Liver (tissue), 9 donors: Measurements from ENCODE around the gene CCNYL1. TPM values are rescaled to one million over a fixed set of nuclear protein-coding genes. Genes with fewer than 3 reads are reported as not detected.

Experiments used
- DNase-seq: peaks from one replicate; pipeline ENCODE4 v3.0.0-alpha.2; 2017; ENCODE audit warnings: low spot score
- H3K27ac ChIP-seq, 2 donors: one replicate each; pipeline ENCODE4 v1.7.0; 2013; ENCODE audit warnings: inconsistent platforms in 2 of 2, low read length in 2 of 2, control low read depth in 1 of 2, low read depth in 1 of 2, mild to moderate bottlenecking in 1 of 2
- H3K27me3 ChIP-seq, 4 donors: one replicate each; pipeline versions ENCODE4 v1.6.1 to v1.7.0; 2013; ENCODE audit warnings: low read length in 3 of 4, inconsistent platforms in 1 of 4, mild to moderate bottlenecking in 1 of 4, moderate library complexity in 1 of 4; ENCODE audit not compliant: control insufficient read depth in 4 of 4, insufficient read depth in 4 of 4
- H3K36me3 ChIP-seq, 4 donors: one replicate each; pipeline versions ENCODE4 v1.6.1 to v1.7.0; 2013; ENCODE audit warnings: low read length in 3 of 4, mild to moderate bottlenecking in 3 of 4, low read depth in 1 of 4, moderate library complexity in 1 of 4; ENCODE audit not compliant: control insufficient read depth in 4 of 4, insufficient read depth in 3 of 4
- H3K4me1 ChIP-seq, 4 donors: one replicate each; pipeline versions ENCODE4 v1.6.1 to v1.7.0; 2013; ENCODE audit warnings: low read length in 3 of 4, mild to moderate bottlenecking in 3 of 4, moderate library complexity in 1 of 4; ENCODE audit not compliant: control insufficient read depth in 4 of 4, insufficient read depth in 4 of 4
- H3K4me3 ChIP-seq, 3 donors: one replicate each; pipeline versions ENCODE4 v1.6.1 to v1.7.0; 2013; ENCODE audit warnings: low read length in 3 of 3, control low read depth in 1 of 3, low read depth in 1 of 3, mild to moderate bottlenecking in 1 of 3
- H3K9ac ChIP-seq, 2 donors: one replicate each; pipeline ENCODE4 v1.7.0; 2013; ENCODE audit warnings: low read length in 2 of 2, mild to moderate bottlenecking in 2 of 2, moderate library complexity in 2 of 2, control low read depth in 1 of 2, low read depth in 1 of 2
- H3K9me3 ChIP-seq, 4 donors: one replicate each; pipeline versions ENCODE4 v1.6.1 to v1.7.0; 2013; ENCODE audit warnings: low read length in 3 of 4; ENCODE audit not compliant: control insufficient read depth in 4 of 4
- EGR1 ChIP-seq, 2 donors: IDR thresholded peaks; 2 replicates each; pipeline ENCODE4 v1.6.1; 2016 to 2018; ENCODE audit warnings: antibody characterized with exemption in 2 of 2, low read depth in 2 of 2
- GABPA ChIP-seq, 2 donors: IDR thresholded peaks in 1 of 2; conservative IDR thresholded peaks in 1 of 2; 2 replicates each; pipeline ENCODE4 v1.6.1; 2016; ENCODE audit warnings: antibody characterized with exemption in 2 of 2, mild to moderate bottlenecking in 1 of 2, moderate library complexity in 1 of 2
- JUND ChIP-seq, 2 donors: IDR thresholded peaks; 2 replicates each; pipeline ENCODE4 v1.6.1; 2016; ENCODE audit warnings: antibody characterized with exemption in 2 of 2
- RAD21 ChIP-seq, 2 donors: IDR thresholded peaks; 2 replicates each; pipeline ENCODE4 v1.6.1; 2016; ENCODE audit warnings: antibody characterized with exemption in 2 of 2, mild to moderate bottlenecking in 2 of 2
- SP1 ChIP-seq: IDR thresholded peaks from 2 replicates; pipeline ENCODE4 v1.6.1; 2018; ENCODE audit warnings: antibody characterized with exemption, mild to moderate bottlenecking
- TAF1 ChIP-seq: conservative IDR thresholded peaks from 2 replicates; pipeline ENCODE4 v1.6.1; 2016; ENCODE audit warnings: antibody characterized with exemption, mild to moderate bottlenecking
- YY1 ChIP-seq: IDR thresholded peaks from 2 replicates; pipeline ENCODE4 v1.6.1; 2016; ENCODE audit warnings: antibody characterized with exemption, mild to moderate bottlenecking
- WGBS: extraction: QIAGEN DNeasy Blood & Tissue Kit; methylation state at CpG from one replicate; pipeline ENCODE4 v1.1.7; 2013; 5-methylcytosine and 5-hydroxymethylcytosine counted together
- polyA plus RNA-seq, 2 donors: library from polyadenylated mRNA; stranded (reverse) in 1 of 2; unstranded in 1 of 2; fragments of 200-250 nt in 1 of 2; fragments of >200 nt in 1 of 2; fragmentation: Nextera tagmentation in 1 of 2; extraction: Ambion mirVana in 1 of 2; gene quantifications; one replicate each; pipeline versions ENCODE4 v1.2.1 to v1.2.3, GENCODE V29; 2013 to 2015
- total RNA-seq, 2 donors: library from RNA; depleted of rRNA; stranded (reverse); fragments of >200 nt; gene quantifications; one replicate each; pipeline ENCODE4 v1.2.3, GENCODE V29; 2014
- TF ChIP-seq, protein P1 (sequence below): IDR thresholded peaks from 2 replicates; pipeline ENCODE4 v1.6.1; 2016; ENCODE audit warnings: antibody characterized with exemption, mild to moderate bottlenecking
- TF ChIP-seq, protein P2 (sequence below): fragments of 150-350 bp; IDR thresholded peaks from 2 replicates; pipeline ENCODE4 v1.5.1; 2017; ENCODE audit warnings: improper control_type of control experiment, low read depth, low read length; ENCODE audit not compliant: missing input control
- TF ChIP-seq, protein P3 (sequence below): IDR thresholded peaks from 2 replicates; pipeline ENCODE4 v1.6.1; 2016; ENCODE audit warnings: antibody characterized with exemption
- TF ChIP-seq, protein P4 (sequence below): IDR thresholded peaks from 2 replicates; pipeline ENCODE4 v1.6.1; 2016; ENCODE audit warnings: antibody characterized with exemption
- donor health status: healthy.
- donor health status: healthy.
- donor health status: healthy.
- donor health status: healthy.
- donor health status: healthy.

The CCNYL1 gene
- total and polyA plus RNA-seq, 4 donors: 5.8 to 9.3 (median 8.2) TPM

DNA sequence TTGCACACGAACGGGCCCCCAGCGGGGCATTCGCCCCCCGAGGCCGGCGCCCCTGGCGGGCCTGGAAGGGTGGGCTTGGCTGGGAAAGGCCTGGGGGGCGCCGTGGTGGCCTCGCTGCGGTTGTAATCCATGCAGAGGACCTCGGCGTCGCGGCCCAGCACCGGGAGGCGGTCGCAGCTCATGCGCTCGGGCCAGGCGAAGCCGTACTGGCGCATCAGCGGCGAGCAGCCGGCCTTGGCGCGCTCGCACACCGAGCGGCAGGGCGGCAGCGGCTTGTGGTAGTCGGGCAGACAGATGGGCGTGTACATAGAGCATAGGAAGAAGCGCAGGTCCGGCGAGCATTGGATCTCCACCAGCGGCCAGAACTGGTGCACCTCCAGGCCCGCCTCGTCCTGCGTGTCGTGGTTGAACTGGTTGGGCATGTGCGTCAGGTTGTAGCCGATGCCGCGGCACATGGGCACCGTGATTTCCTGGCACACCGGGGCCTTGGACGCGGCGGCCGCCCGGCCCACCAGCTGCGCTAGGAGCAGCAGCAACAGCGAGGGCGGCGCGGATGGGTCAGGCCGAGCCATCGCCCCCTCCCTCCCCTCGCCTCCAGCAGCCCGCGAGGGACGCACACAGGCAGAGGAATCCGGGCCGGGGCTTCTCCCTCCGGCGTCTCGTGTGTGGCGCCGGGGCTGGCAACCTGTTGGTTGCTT, 56.9 kb downstream of the CCNYL1 start:
- TF ChIP-seq, protein P1, sequence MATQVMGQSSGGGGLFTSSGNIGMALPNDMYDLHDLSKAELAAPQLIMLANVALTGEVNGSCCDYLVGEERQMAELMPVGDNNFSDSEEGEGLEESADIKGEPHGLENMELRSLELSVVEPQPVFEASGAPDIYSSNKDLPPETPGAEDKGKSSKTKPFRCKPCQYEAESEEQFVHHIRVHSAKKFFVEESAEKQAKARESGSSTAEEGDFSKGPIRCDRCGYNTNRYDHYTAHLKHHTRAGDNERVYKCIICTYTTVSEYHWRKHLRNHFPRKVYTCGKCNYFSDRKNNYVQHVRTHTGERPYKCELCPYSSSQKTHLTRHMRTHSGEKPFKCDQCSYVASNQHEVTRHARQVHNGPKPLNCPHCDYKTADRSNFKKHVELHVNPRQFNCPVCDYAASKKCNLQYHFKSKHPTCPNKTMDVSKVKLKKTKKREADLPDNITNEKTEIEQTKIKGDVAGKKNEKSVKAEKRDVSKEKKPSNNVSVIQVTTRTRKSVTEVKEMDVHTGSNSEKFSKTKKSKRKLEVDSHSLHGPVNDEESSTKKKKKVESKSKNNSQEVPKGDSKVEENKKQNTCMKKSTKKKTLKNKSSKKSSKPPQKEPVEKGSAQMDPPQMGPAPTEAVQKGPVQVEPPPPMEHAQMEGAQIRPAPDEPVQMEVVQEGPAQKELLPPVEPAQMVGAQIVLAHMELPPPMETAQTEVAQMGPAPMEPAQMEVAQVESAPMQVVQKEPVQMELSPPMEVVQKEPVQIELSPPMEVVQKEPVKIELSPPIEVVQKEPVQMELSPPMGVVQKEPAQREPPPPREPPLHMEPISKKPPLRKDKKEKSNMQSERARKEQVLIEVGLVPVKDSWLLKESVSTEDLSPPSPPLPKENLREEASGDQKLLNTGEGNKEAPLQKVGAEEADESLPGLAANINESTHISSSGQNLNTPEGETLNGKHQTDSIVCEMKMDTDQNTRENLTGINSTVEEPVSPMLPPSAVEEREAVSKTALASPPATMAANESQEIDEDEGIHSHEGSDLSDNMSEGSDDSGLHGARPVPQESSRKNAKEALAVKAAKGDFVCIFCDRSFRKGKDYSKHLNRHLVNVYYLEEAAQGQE: no peak
- no peak for TF ChIP-seq JUND (IDR thresholded peaks at IDR 0.05)
- TF ChIP-seq, protein P2, sequence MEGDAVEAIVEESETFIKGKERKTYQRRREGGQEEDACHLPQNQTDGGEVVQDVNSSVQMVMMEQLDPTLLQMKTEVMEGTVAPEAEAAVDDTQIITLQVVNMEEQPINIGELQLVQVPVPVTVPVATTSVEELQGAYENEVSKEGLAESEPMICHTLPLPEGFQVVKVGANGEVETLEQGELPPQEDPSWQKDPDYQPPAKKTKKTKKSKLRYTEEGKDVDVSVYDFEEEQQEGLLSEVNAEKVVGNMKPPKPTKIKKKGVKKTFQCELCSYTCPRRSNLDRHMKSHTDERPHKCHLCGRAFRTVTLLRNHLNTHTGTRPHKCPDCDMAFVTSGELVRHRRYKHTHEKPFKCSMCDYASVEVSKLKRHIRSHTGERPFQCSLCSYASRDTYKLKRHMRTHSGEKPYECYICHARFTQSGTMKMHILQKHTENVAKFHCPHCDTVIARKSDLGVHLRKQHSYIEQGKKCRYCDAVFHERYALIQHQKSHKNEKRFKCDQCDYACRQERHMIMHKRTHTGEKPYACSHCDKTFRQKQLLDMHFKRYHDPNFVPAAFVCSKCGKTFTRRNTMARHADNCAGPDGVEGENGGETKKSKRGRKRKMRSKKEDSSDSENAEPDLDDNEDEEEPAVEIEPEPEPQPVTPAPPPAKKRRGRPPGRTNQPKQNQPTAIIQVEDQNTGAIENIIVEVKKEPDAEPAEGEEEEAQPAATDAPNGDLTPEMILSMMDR: no peak
- TF ChIP-seq SP1: no peak
- TF ChIP-seq, protein P3, sequence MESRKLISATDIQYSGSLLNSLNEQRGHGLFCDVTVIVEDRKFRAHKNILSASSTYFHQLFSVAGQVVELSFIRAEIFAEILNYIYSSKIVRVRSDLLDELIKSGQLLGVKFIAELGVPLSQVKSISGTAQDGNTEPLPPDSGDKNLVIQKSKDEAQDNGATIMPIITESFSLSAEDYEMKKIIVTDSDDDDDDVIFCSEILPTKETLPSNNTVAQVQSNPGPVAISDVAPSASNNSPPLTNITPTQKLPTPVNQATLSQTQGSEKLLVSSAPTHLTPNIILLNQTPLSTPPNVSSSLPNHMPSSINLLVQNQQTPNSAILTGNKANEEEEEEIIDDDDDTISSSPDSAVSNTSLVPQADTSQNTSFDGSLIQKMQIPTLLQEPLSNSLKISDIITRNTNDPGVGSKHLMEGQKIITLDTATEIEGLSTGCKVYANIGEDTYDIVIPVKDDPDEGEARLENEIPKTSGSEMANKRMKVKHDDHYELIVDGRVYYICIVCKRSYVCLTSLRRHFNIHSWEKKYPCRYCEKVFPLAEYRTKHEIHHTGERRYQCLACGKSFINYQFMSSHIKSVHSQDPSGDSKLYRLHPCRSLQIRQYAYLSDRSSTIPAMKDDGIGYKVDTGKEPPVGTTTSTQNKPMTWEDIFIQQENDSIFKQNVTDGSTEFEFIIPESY: no peak
- TF ChIP-seq TAF1: no peak
- TF ChIP-seq GABPA (IDR thresholded peaks at IDR 0.05 in 1 of 2, conservative IDR thresholded peaks at IDR 0.05 in 1 of 2): no peak
- TF ChIP-seq RAD21 (IDR thresholded peaks at IDR 0.05): no peak
- TF ChIP-seq YY1: no peak
- TF ChIP-seq, protein P4, sequence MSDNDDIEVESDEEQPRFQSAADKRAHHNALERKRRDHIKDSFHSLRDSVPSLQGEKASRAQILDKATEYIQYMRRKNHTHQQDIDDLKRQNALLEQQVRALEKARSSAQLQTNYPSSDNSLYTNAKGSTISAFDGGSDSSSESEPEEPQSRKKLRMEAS: no peak
- H3K27me3 ChIP-seq: no peaks in the 10 kb centered on the region
- H3K9me3 ChIP-seq: no peaks in the 10 kb centered on the region
- H3K36me3 ChIP-seq: peaks cover 0 to 6% (median 0%) of the 10 kb centered on the region in 4 donors
- H3K4me1 ChIP-seq: peaks cover 0 to 62% (median 39%) of the 10 kb centered on the region in 4 donors
- peak overlapping the region; percentile 88 to 90 for H3K27ac ChIP-seq
- H3K4me3 ChIP-seq: peak overlapping the region; percentile 55 to 92 (median 81)
- peak; percentile 68 for DNase-seq
- WGBS: 1% methylated on average over 73 of the region's 73 CpGs
- H3K9ac ChIP-seq: peak overlapping the region; percentile 79 to 84

DNA sequence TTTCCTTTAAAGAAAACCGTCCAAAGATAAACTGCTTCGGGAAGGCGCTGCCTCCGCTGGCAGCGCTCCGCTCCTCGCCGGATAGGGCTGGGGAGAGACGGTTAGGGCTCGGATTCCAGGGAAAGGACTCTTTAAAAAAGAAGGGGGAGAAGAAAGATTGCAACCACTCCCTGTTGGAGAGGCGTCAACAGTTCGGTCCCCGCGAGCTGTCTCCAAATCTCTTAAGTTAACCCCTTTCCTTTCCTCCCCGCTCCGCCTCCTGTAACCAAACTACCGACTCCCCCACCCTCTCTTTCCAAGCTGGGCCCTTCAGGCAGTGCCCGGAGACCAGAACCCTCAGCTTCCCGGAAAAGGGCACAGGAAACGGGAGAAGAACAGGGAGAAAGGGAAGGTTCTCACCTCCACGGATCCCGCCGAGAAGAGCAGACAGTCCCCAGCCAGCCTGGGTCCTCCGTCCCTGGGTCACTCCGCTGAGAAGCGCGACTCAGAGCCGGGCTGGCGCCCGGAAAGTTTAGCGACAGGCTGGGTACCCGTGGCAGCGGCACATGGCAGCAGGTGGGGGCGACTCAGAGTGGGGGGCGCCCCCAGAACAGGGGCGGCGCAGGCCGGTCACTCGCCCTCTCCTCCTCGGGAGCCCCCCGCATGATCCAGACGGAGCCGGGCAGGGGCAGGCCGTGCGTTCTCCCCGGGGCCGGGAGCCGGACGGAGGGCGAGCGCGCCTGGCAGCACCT, 57.6 kb downstream of the CCNYL1 start:
- peak overlapping the region; percentile 55 to 92 (median 81) for H3K4me3 ChIP-seq
- peak overlapping the region; percentile 79 to 84 for H3K9ac ChIP-seq
- peak overlapping the region; percentile 88 to 90 for H3K27ac ChIP-seq
- H3K4me1 ChIP-seq: peaks cover 0 to 55% (median 32%) of the 10 kb centered on the region in 4 donors
- H3K27me3 ChIP-seq: no peaks in the 10 kb centered on the region
- H3K9me3 ChIP-seq: no peaks in the 10 kb centered on the region
- DNase-seq: no peak
- H3K36me3 ChIP-seq: peaks cover 0 to 4% (median 0%) of the 10 kb centered on the region in 4 donors
- WGBS: under 1% methylated on average over 52 of the region's 52 CpGs
- TF ChIP-seq EGR1 (IDR thresholded peaks at IDR 0.05; ENCODE audit: low read depth in 2 of 2) (no peak), RAD21 (IDR thresholded peaks at IDR 0.05) (peak in 1 of 2 donors; percentile 20)
